ENCODE data around the gene ADRM1. TPM values are rescaled to one million over a fixed set of nuclear protein-coding genes. Genes with fewer than 3 reads are reported as not detected.
A peak's percentile ranks its signal among the peaks of the same experiment; 100 is the strongest.

ADRM1 gene
- total RNA-seq, 2 donors from 2014 or later: 47.3 to 54.2 TPM

- peaks cover 4% of the 10 kb centered on the region for H3K36me3 Mint-ChIP-seq (ENCODE audit: low read depth)
- DNase-seq: no peak
Observed at GRCh38 chr20:62285151-62285550, 17.6 kb upstream of the ADRM1 start.

GRCh38 chr20:62285722-62286121 is 17.1 kb upstream of the ADRM1 start:
- no peak overlapping the region for H3K4me3 Mint-ChIP-seq
- H3K36me3 Mint-ChIP-seq (ENCODE audit: low read depth): peaks cover 4% of the 10 kb centered on the region
- ATAC-seq (no peak), DNase-seq (no peak)
- no peaks in the 10 kb centered on the region for H3K9me3 ChIP-seq (ENCODE audit: control insufficient read depth, low read length, poor library complexity, severe bottlenecking)
- peaks cover 5% of the 10 kb centered on the region for H3K4me1 Mint-ChIP-seq
- H3K27ac Mint-ChIP-seq: no peak overlapping the region
- H3K27me3 Mint-ChIP-seq: no peaks in the 10 kb centered on the region

More at GRCh38 chr20:62285151-62285550, 17.6 kb upstream of the ADRM1 start:
- no peaks in the 10 kb centered on the region for H3K9me3 ChIP-seq (ENCODE audit: control insufficient read depth, low read length, poor library complexity, severe bottlenecking)
- Mint-ChIP-seq H3K27ac (no peak overlapping the region), H3K4me1 (peaks cover 5% of the 10 kb centered on the region), H3K4me3 (no peak overlapping the region), H3K27me3 (no peaks in the 10 kb centered on the region)
- ATAC-seq: no peak

GRCh38 chr20:62286493-62287064 is 16.2 kb upstream of the ADRM1 start:
- Mint-ChIP-seq H3K4me3 (no peak overlapping the region), H3K27ac (no peak overlapping the region), H3K27me3 (no peaks in the 10 kb centered on the region), H3K36me3 (ENCODE audit: low read depth) (peaks cover 7% of the 10 kb centered on the region), H3K4me1 (peaks cover 8% of the 10 kb centered on the region)
- DNase-seq (no peak), ATAC-seq (no peak)
- H3K9me3 ChIP-seq (ENCODE audit: control insufficient read depth, low read length, poor library complexity, severe bottlenecking): no peaks in the 10 kb centered on the region

GRCh38 chr20:62287129-62287528 is 15.7 kb upstream of the ADRM1 start:
- Mint-ChIP-seq H3K27me3 (no peaks in the 10 kb centered on the region), H3K36me3 (ENCODE audit: low read depth) (peaks cover 7% of the 10 kb centered on the region), H3K4me1 (peaks cover 9% of the 10 kb centered on the region), H3K27ac (no peak overlapping the region), H3K4me3 (no peak overlapping the region)
- no peaks in the 10 kb centered on the region for H3K9me3 ChIP-seq (ENCODE audit: control insufficient read depth, low read length, poor library complexity, severe bottlenecking)
- ATAC-seq (no peak), DNase-seq (no peak)

- no peak for DNase-seq
- no peak for ATAC-seq
- H3K27me3 Mint-ChIP-seq: no peaks in the 10 kb centered on the region
- no peaks in the 10 kb centered on the region for H3K9me3 ChIP-seq (ENCODE audit: control insufficient read depth, low read length, poor library complexity, severe bottlenecking)
- peak overlapping the region; percentile 32 for H3K27ac Mint-ChIP-seq
- H3K36me3 Mint-ChIP-seq (ENCODE audit: low read depth): peaks cover 7% of the 10 kb centered on the region
- no peak overlapping the region for H3K4me3 Mint-ChIP-seq
- peaks cover 11% of the 10 kb centered on the region for H3K4me1 Mint-ChIP-seq
Observed at GRCh38 chr20:62287759-62288534, 14.8 kb upstream of the ADRM1 start.

- H3K4me1 Mint-ChIP-seq: peaks cover 11% of the 10 kb centered on the region
- peaks cover 4% of the 10 kb centered on the region for H3K36me3 Mint-ChIP-seq (ENCODE audit: low read depth)
- H3K27me3 Mint-ChIP-seq: no peaks in the 10 kb centered on the region
- no peak overlapping the region for H3K4me3 Mint-ChIP-seq
- H3K27ac Mint-ChIP-seq: no peak overlapping the region
- DNase-seq: no peak
- ATAC-seq: no peak
- no peaks in the 10 kb centered on the region for H3K9me3 ChIP-seq (ENCODE audit: control insufficient read depth, low read length, poor library complexity, severe bottlenecking)
Observed at GRCh38 chr20:62288535-62289105, 14.2 kb upstream of the ADRM1 start.

- Mint-ChIP-seq H3K4me1 (peaks cover 11% of the 10 kb centered on the region), H3K27ac (no peak overlapping the region), H3K4me3 (no peak overlapping the region), H3K27me3 (no peaks in the 10 kb centered on the region), H3K36me3 (ENCODE audit: low read depth) (peaks cover 4% of the 10 kb centered on the region)
- no peaks in the 10 kb centered on the region for H3K9me3 ChIP-seq (ENCODE audit: control insufficient read depth, low read length, poor library complexity, severe bottlenecking)
- ATAC-seq (no peak), DNase-seq (no peak)
Observed at GRCh38 chr20:62289131-62289530, 13.7 kb upstream of the ADRM1 start.

GRCh38 chr20:62289898-62290297 is 12.9 kb upstream of the ADRM1 start:
- no peak for ATAC-seq
- no peak overlapping the region for H3K27ac Mint-ChIP-seq
- no peak for DNase-seq

GRCh38 chr20:62291251-62292066 is 11.3 kb upstream of the ADRM1 start:
- Mint-ChIP-seq H3K36me3 (ENCODE audit: low read depth) (peaks cover 4% of the 10 kb centered on the region), H3K4me1 (peaks cover 11% of the 10 kb centered on the region), H3K27me3 (no peaks in the 10 kb centered on the region), H3K4me3 (peak overlapping the region; percentile 66), H3K27ac (peak overlapping the region; percentile 67)
- peak; percentile 12 for ATAC-seq
- no peak for DNase-seq
- no peaks in the 10 kb centered on the region for H3K9me3 ChIP-seq (ENCODE audit: control insufficient read depth, low read length, poor library complexity, severe bottlenecking)

More at GRCh38 chr20:62289898-62290297, 12.9 kb upstream of the ADRM1 start:
- H3K36me3 Mint-ChIP-seq (ENCODE audit: low read depth): peaks cover 4% of the 10 kb centered on the region
- H3K9me3 ChIP-seq (ENCODE audit: control insufficient read depth, low read length, poor library complexity, severe bottlenecking): no peaks in the 10 kb centered on the region
- no peaks in the 10 kb centered on the region for H3K27me3 Mint-ChIP-seq
- H3K4me3 Mint-ChIP-seq: no peak overlapping the region
- peaks cover 11% of the 10 kb centered on the region for H3K4me1 Mint-ChIP-seq

- no peaks in the 10 kb centered on the region for H3K9me3 ChIP-seq (ENCODE audit: control insufficient read depth, low read length, poor library complexity, severe bottlenecking)
- Mint-ChIP-seq H3K36me3 (ENCODE audit: low read depth) (peaks cover 2% of the 10 kb centered on the region), H3K27ac (peak overlapping the region; percentile 67), H3K4me1 (peaks cover 11% of the 10 kb centered on the region), H3K4me3 (peak overlapping the region; percentile 66), H3K27me3 (no peaks in the 10 kb centered on the region)
- DNase-seq (no peak), ATAC-seq (peak; percentile 87)
Observed at GRCh38 chr20:62292108-62292507, 10.7 kb upstream of the ADRM1 start.

- DNase-seq: no peak
- ATAC-seq: no peak
- Mint-ChIP-seq H3K36me3 (ENCODE audit: low read depth) (peaks cover 2% of the 10 kb centered on the region), H3K27me3 (no peaks in the 10 kb centered on the region), H3K4me3 (no peak overlapping the region), H3K27ac (peak overlapping the region; percentile 45), H3K4me1 (peaks cover 9% of the 10 kb centered on the region)
- no peaks in the 10 kb centered on the region for H3K9me3 ChIP-seq (ENCODE audit: control insufficient read depth, low read length, poor library complexity, severe bottlenecking)
Observed at GRCh38 chr20:62293111-62293784, 9.5 kb upstream of the ADRM1 start.

- no peaks in the 10 kb centered on the region for H3K9me3 ChIP-seq (ENCODE audit: control insufficient read depth, low read length, poor library complexity, severe bottlenecking)
- H3K4me3 Mint-ChIP-seq: no peak overlapping the region
- no peak for DNase-seq
- H3K4me1 Mint-ChIP-seq: peaks cover 7% of the 10 kb centered on the region
- peak overlapping the region; percentile 37 for H3K27ac Mint-ChIP-seq
- H3K27me3 Mint-ChIP-seq: no peaks in the 10 kb centered on the region
- ATAC-seq: no peak
- peaks cover 2% of the 10 kb centered on the region for H3K36me3 Mint-ChIP-seq (ENCODE audit: low read depth)
Observed at GRCh38 chr20:62293946-62294345, 8.9 kb upstream of the ADRM1 start.
